Effector memory CD8-positive, alpha-beta T cell (primary cell): ENCODE results near the gene COL27A1.
"Not testable (repeated sequence)": the region's sequence is repeated elsewhere in the genome, so short reads cannot be mapped to it uniquely, and the experiment has no call there.

Experiments
- ATAC-seq: fragments of 150-1000 bp; cut with Tn5 transposase; replicated peaks from 2 replicates; pipeline ENCODE4 v1.10.0; 2021; ENCODE audit warnings: mild to moderate bottlenecking, moderate library complexity
- DNase-seq, 3 experiments: peaks; one replicate each; pipeline ENCODE4 v3.0.0; 2021
- H3K27ac Mint-ChIP-seq, 2 donors: one replicate each; pipeline ENCODE4 v1.8.0; 2022; ENCODE audit warnings: mild to moderate bottlenecking in 2 of 2, mixed read lengths in 2 of 2, moderate library complexity in 2 of 2
- H3K27me3 Mint-ChIP-seq, 2 donors: one replicate each; pipeline ENCODE4 v1.8.0; 2022; ENCODE audit warnings: mixed read lengths in 2 of 2
- H3K36me3 Mint-ChIP-seq: one replicate; pipeline ENCODE4 v1.8.0; 2022; ENCODE audit warnings: mild to moderate bottlenecking, moderate library complexity, mixed read lengths; ENCODE audit not compliant: insufficient read depth
- H3K4me1 Mint-ChIP-seq, 2 donors: one replicate each; pipeline ENCODE4 v1.8.0; 2022; ENCODE audit warnings: low read depth in 2 of 2, mixed read lengths in 2 of 2
- H3K4me3 Mint-ChIP-seq, 2 donors: one replicate each; pipeline ENCODE4 v1.8.0; 2022; ENCODE audit warnings: mild to moderate bottlenecking in 2 of 2, mixed read lengths in 2 of 2, moderate library complexity in 2 of 2
- H3K9me3 Mint-ChIP-seq, 2 donors: one replicate each; pipeline ENCODE4 v1.8.0; 2022; ENCODE audit warnings: mixed read lengths in 2 of 2

The COL27A1 gene

DNA sequence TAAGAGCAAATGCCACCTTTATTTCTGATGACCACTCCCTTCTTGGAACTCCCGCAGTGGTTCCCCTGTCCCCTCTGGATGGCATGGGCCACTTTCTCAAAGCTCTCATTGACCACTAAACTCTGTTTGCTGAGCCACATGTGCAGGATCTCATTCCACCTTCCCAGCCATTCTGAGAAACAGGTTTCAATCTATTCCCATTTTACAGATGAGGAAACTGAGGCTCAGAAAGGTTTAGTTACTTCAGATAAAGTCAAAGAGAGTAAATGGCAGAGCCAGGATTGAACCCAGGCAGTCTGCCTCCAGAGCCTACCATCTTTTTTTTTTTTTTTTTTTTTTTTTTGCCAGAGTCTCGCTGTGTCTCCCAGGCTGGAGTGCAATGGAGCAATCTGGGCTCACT, 24.2 kb downstream of the COL27A1 start:
- Mint-ChIP-seq H3K27me3 (peaks cover 31 to 83% of the 10 kb centered on the region in 2 donors), H3K9me3 (no peaks in the 10 kb centered on the region), H3K4me1 (no peaks in the 10 kb centered on the region), H3K36me3 (no peaks in the 10 kb centered on the region), H3K27ac (no peak overlapping the region), H3K4me3 (no peak overlapping the region)
- ATAC-seq, result no peak
- DNase-seq, result no peak

DNA sequence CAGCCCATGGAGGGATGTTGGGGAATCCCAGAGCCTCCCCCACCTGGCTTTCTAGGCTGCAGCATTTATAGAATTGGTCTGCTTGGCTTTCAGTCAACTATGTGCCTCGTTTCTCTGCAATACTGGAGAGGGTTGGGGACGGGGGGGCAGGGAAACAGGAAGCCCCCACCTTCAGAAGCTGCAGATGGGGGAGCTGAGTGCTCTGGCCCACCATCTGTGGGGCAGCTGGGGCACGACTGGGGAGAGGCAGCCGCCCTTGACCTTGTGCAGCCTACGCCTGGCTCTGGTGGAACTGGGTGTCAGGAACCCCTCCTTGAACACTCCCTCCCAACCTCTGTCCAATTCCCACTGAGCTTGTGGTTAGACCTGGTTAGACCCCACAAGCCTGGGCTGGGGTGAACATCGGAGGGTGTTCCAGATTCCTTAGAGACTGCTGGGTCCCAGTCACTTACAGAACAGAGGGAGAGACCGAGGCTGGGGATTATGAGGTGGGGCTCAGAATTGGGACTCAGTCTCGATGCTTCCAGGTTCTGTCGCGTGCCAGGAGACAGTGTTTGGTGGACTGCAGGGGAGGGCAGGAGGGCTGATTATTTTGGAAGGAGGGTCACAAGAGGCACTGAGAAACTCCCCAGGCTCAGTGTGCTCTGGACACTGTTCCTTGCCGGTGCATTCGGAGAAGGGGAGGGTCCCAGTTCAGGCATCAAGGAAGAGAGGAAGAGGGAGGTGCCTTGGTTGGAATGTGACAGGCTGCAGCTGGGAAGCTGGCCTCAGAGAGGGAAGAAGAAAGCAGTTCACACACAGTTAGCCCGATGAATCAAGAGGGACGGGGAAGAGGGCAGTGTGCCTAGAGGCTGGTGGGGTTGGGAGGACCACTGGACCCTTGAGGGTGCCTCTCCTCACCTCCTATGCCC, 25.6 kb downstream of the COL27A1 start:
- Mint-ChIP-seq H3K4me3 (no peak overlapping the region), H3K27ac (no peak overlapping the region), H3K36me3 (no peaks in the 10 kb centered on the region), H3K27me3 (peaks cover 31 to 75% of the 10 kb centered on the region in 2 donors), H3K9me3 (no peaks in the 10 kb centered on the region), H3K4me1 (no peaks in the 10 kb centered on the region)
- no peak for DNase-seq
- ATAC-seq, result no peak

DNA sequence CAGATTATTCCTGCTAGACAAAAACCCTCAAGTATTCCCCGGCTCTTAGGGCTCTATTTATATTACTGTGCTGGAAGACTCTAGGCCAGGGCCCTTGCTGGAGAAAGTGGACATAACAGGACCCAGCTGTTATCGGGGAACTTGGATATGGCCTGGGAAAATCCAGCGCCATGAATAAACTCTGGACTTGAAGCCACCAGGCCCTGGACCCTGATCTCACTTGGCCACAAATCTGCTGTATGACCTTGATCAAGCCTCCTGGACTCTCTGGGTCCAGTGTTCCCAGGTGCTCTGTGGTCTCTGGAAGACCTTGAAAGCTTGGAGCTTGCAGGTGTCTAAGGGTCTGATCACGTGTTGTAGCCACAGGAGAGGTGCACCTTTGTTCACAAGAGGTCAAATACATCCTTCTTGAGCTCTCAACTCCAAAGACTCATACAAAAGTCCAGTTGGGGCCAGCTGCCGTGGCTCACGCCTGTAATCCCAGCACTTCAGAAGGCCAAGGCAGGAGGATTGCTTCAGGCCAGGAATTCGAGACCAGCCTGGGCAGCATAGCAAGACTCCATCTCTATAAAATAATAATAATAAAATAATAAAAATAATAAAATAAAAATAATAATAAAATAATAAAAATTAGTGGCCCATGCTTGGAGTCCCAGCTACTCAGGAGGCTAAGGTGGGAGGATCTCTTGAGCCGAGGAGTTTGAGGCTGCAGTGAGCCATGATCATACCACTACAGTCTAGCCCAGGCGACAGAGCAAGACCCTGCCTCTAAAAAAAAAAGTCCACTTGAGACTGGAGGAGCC, 26.5 kb downstream of the COL27A1 start:
- DNase-seq (no peak), ATAC-seq (no peak)
- Mint-ChIP-seq H3K27me3 (peaks cover 27 to 71% of the 10 kb centered on the region in 2 donors), H3K36me3 (no peaks in the 10 kb centered on the region), H3K27ac (no peak overlapping the region), H3K4me3 (no peak overlapping the region), H3K9me3 (no peaks in the 10 kb centered on the region), H3K4me1 (no peaks in the 10 kb centered on the region)

DNA sequence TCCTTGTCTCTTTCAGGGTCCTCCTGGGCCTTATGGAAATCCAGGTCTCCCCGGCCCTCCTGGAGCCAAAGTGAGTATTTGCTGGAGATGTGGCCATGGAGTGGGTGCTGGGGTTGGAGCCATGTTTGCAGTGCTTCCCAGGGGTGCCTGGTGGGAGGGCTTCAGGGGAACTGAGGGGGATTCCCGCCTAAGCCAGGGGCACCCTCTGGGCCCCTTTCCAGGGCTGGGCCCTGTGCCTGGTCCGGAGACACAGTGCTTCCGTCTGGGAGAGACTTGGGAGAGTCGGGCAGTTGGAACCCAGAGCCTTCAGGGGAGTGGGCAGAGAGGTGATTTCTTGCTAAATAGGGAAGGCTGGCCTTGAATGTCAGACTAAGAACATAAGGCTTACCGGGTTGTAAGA, 27.7 kb downstream of the COL27A1 start:
- ATAC-seq, result no peak
- Mint-ChIP-seq H3K4me3 (no peak overlapping the region), H3K27me3 (peaks cover 15 to 59% of the 10 kb centered on the region in 2 donors)

DNA sequence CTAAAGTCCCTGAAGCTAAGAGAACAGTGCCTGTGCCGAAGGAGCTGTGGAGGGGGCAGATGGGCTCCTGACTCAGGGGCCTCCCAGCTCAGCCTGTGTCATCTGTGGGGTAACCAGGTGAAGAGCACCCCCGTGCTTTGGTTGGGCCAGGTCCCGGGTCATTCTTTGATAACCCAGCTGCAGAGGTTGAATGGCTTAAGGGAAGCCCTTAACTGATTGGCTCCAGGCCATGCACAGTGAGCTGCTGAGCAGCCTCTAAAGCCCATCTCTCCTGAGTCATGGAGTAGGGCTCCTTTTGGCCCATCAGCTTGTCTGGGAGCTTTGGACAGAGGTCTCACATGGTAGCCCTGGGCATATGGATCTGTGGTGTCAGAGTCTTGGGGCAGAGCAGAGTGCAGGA, 28.7 kb downstream of the COL27A1 start:
- H3K4me1 Mint-ChIP-seq, result no peaks in the 10 kb centered on the region
- peaks cover 11 to 48% of the 10 kb centered on the region in 2 donors for H3K27me3 Mint-ChIP-seq
- no peak overlapping the region for H3K4me3 Mint-ChIP-seq
- DNase-seq (no peak), ATAC-seq (no peak)
- no peaks in the 10 kb centered on the region for H3K9me3 Mint-ChIP-seq
- no peaks in the 10 kb centered on the region for H3K36me3 Mint-ChIP-seq
- no peak overlapping the region for H3K27ac Mint-ChIP-seq

More for the DNA sequence above, 27.7 kb downstream of the COL27A1 start:
- H3K36me3 Mint-ChIP-seq, result no peaks in the 10 kb centered on the region
- H3K9me3 Mint-ChIP-seq, result no peaks in the 10 kb centered on the region
- DNase-seq, result no peak
- H3K27ac Mint-ChIP-seq, result no peak overlapping the region
- no peaks in the 10 kb centered on the region for H3K4me1 Mint-ChIP-seq

DNA sequence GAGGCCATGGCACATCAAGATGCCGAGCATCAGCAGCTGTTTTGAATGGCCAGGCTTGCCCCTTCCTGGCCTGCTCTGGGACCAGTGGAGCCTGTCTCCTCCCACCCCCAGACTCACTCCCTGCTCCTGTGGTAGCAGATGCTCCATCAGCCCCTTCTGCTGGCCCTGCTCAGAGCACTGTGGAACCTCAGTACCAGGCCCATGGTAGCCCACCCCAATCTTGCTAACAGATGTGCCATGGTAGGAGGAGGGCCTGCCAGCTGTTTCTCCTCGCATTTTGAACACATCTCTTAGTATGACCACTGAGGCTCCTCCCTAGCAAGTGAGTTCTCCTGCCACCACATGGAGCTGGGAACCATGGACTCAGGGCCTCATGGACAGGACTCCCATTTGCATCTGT, 29.5 kb downstream of the COL27A1 start:
- Mint-ChIP-seq H3K27me3 (peaks cover 11 to 40% of the 10 kb centered on the region in 2 donors), H3K36me3 (no peaks in the 10 kb centered on the region), H3K9me3 (no peaks in the 10 kb centered on the region), H3K27ac (no peak overlapping the region), H3K4me1 (no peaks in the 10 kb centered on the region), H3K4me3 (no peak overlapping the region)
- DNase-seq (no peak), ATAC-seq (no peak)

DNA sequence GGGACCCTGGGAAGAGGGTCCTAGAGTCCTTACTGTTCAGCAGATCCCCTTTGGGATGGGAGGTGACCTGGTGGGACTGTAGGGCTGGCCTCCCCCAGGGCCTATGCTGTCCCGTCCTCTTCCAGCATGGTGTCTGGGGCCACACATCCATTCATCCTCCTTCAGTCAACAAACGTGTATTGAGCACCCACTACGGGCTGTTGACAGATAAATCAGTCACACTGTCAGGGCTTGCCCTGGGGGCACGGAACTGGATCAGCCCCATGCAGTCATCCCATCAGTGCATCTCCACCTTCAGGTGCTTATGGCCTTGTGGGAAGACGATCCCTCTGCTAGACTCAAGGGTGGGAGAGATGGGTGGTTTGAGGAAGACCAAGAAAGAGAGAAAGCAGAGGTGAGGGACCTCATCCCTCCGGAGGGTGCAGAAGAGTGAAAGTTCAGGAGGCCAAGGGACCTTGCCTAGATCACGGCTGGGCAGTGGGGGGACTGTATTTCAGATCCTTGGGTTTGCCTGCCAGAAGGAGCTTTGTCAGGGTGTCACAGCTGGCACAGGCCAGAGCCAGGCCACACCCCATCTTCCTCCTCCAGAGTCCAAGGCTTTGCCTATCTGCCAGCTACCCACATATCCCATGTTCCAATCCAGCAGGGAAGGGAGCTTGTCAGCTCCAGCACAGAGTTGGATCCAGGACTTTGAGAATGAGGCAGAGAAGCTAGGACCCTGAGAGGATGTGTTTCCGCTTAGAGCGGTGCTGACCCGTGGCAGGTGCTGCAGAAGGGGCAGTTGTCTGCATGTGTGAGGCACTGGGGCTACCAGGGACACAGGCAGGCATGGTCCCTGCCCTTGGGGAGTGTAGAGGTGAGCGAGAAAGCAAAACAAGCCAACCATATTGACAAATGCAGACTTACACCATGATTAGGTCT, 30.5 kb downstream of the COL27A1 start:
- H3K27me3 Mint-ChIP-seq, result peaks cover 11 to 30% of the 10 kb centered on the region in 2 donors
- H3K4me3 Mint-ChIP-seq, result no peak overlapping the region
- no peaks in the 10 kb centered on the region for H3K36me3 Mint-ChIP-seq
- ATAC-seq (no peak), DNase-seq (no peak)
- H3K9me3 Mint-ChIP-seq, result no peaks in the 10 kb centered on the region
- H3K4me1 Mint-ChIP-seq, result no peaks in the 10 kb centered on the region
- no peak overlapping the region for H3K27ac Mint-ChIP-seq

DNA sequence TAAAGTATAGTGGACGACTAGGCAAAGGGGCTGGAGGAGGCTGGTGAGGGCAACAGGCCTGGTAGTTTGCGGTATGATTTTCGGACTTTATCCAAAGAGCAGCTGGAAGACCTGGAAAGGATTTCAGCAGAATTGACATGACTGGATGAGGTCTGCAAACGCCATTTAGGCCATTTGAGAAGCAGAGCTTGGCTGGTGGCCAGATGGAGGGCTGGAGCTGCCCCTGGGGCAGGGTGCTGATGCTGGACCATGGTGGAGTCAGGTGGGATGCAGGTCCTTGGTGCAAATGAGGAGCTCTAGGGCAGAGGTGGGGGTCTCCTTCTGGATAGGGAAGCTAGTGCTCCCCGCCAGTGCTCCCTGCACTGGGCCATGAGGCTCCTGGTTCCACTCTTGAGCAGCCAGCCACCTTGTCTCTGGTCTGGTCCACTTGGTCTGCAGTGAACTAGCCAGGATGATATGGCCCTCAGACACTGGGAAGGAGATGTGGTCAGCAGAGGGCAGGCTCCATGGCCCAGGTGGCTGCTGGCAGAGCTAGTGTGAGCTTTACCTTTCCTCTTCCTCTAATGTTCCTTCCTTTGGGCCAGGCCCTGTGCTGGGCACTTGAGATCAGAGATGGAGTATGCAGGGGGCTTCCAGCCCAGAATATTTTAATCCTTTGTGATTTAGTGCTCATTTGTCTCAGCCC, 31.4 kb downstream of the COL27A1 start:
- Mint-ChIP-seq H3K27me3 (peaks cover 6 to 23% of the 10 kb centered on the region in 2 donors), H3K4me1 (no peaks in the 10 kb centered on the region), H3K4me3 (no peak overlapping the region), H3K36me3 (no peaks in the 10 kb centered on the region), H3K9me3 (no peaks in the 10 kb centered on the region), H3K27ac (no peak overlapping the region)
- ATAC-seq, result no peak
- no peak for DNase-seq

DNA sequence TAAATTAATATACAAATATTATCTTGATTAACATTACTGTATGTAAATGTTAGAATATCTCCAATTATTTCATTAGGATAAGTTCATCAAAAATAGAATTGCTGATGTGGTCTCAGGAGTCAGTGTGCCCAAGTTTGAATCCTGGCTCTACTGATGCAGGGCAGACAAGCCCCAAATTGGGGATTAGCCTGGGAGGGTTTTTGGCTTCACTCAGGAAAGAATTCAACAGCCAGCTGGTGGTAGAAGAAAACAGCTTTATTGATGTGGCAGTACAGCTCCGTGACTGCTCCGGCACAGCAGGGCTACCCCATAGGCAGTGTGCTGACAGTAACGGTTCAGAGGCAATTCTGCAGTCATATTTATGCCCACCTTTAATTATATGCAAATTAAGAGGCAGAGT, 32.5 kb downstream of the COL27A1 start:
- no peaks in the 10 kb centered on the region for H3K9me3 Mint-ChIP-seq
- no peaks in the 10 kb centered on the region for H3K4me1 Mint-ChIP-seq
- no peak for ATAC-seq
- H3K4me3 Mint-ChIP-seq, result no peak overlapping the region
- H3K27ac Mint-ChIP-seq, result no peak overlapping the region
- DNase-seq, result no peak
- H3K36me3 Mint-ChIP-seq, result no peaks in the 10 kb centered on the region
- peaks cover 2 to 16% of the 10 kb centered on the region in 2 donors for H3K27me3 Mint-ChIP-seq

DNA sequence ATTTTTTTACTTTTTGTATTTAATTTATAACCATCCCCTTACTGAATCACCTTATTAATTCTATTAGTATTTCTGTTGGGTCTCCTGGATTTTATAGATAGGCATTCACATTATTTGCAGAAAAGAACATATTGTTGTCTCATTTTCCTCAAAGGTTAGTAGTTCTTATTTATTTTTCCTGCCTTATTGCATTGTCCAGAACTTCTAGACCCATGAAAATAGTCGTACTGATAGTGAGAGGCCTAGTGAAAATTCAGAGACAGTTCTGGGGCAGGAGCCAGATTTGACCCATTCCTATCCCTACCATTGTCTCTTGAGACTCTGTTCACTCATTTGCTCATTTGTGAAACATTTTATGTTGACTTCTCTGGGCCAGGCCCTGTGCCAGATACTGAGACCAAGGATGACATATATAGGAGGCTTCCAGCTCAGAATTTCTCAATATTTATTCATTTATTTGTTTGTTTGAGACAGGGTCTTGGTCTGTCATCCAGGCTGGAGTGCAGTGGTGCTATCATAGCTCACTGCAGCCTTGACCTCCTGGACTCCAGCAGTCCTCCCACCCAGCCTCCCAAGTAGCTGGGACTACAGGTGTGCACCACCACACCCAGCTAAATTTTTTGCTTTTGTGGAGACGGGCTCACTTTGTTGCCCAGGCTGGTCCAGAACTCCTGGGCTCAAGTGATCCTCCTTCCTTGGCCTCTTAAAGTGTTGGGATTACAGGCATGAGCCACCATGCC, 34.7 kb downstream of the COL27A1 start:
- no peak for DNase-seq
- Mint-ChIP-seq H3K27me3 (peaks cover 14 to 21% of the 10 kb centered on the region in 2 donors), H3K4me1 (no peaks in the 10 kb centered on the region), H3K9me3 (no peaks in the 10 kb centered on the region), H3K36me3 (no peaks in the 10 kb centered on the region), H3K4me3 (no peak overlapping the region), H3K27ac (no peak overlapping the region)
- no peak for ATAC-seq

DNA sequence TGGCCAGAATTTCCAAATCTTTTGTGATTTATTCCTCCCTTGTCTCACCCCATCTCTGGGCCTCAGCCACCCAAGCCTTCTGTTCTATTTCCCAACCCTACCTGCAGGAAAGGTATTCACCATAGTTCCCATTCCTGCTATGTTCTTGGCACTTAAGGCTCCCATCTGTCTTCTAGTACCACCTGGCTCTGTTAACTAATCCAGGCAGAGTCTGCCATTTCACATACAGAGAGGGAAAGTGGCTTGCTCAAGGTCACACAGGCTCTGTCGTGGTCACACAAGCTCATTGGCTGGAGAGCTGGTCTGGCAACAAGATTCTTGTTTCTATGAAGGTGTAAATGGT, 35.2 kb downstream of the COL27A1 start:
- Mint-ChIP-seq H3K4me1 (no peaks in the 10 kb centered on the region), H3K27me3 (peaks cover 14 to 21% of the 10 kb centered on the region in 2 donors), H3K36me3 (no peaks in the 10 kb centered on the region), H3K4me3 (no peak overlapping the region), H3K27ac (no peak overlapping the region), H3K9me3 (no peaks in the 10 kb centered on the region)
- ATAC-seq (no peak), DNase-seq (no peak)

DNA sequence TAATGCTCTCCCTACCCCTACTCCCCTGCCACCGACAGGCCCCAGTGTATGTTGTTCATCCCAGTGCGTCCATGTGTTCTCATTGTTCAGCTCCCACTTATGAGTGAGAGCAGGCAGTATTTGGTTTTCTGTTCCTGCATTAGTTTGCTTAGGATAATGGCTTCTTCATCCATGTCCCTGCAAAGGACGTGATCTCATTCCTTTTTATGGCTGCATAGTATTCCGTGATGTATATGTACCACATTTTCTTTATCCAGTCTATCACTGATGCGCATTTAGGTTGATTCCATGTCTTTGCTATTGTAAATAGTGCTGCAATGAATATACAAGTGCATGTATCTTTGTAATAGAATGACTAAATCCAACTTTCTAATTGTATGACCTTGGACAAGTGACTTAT, 36.1 kb downstream of the COL27A1 start:
- not testable (repeated sequence) for H3K27ac Mint-ChIP-seq, H3K9me3 Mint-ChIP-seq, H3K36me3 Mint-ChIP-seq, ATAC-seq, DNase-seq, H3K4me3 Mint-ChIP-seq, H3K4me1 Mint-ChIP-seq
- H3K27me3 Mint-ChIP-seq, result peaks cover 14 to 21% of the 10 kb centered on the region in 2 donors
